OCI-LY1 (cell line): ENCODE data around the gene ACOT9.
"Not testable (repeated sequence)": the region's sequence is repeated elsewhere in the genome, so short reads cannot be mapped to it uniquely, and the experiment has no call there.

Experiments used
- CTCF ChIP-seq: fragments of 200-600 bp; sonication (generic), shearing (Covaris generic); IDR thresholded peaks from 2 replicates; pipeline ENCODE4 v1.5.1; 2017; ENCODE audit warnings: mild to moderate bottlenecking, antibody characterized with exemption, low read length, moderate library complexity, mixed read lengths
- EZH2 ChIP-seq: fragments of 200-600 bp; sonication (generic), shearing (Covaris generic); IDR thresholded peaks from 2 replicates; pipeline ENCODE4 v1.8.0; 2017; ENCODE audit warnings: borderline replicate concordance, mixed run types, mild to moderate bottlenecking, antibody characterized with exemption, low read length, moderate library complexity, mixed read lengths

DNA sequence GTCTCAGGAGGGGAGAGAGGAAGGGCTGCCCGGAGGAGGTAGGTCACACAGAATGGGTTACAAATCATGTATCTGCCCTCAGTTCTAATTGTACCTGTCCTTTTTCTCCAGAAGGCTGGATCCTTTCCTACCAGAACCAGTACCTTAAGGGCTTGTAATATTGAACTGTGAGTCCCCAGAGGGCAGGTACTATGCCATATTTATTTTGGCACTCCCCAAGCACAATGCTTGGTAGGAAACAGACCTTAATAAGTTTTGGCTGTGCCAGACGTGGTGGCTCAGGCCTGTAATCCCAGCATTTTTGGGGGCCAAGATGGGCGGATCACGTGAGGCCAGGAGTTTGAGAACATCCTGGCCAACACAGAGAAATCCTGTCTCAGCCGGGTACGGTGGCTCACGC, 28.0 kb upstream of the ACOT9 start:
- not testable (repeated sequence) for TF ChIP-seq CTCF, EZH2
